Epithelial cell of esophagus (primary cell): ENCODE measurements around the gene HOXB4.

ENCODE experiments used
- DNase-seq: peaks from one replicate; pipeline ENCODE4 v3.0.0; 2010; ENCODE audit warnings: low read depth
- H3K4me3 ChIP-seq: 2 replicates; pipeline ENCODE4 v1.5.1; 2011; ENCODE audit warnings: mild to moderate bottlenecking, low read length, control low read depth
- CTCF ChIP-seq: IDR thresholded peaks from 2 replicates; pipeline ENCODE4 v1.5.1; 2011; ENCODE audit warnings: low read depth, mild to moderate bottlenecking, low read length, control low read depth, inconsistent platforms; ENCODE audit not compliant: insufficient read depth; ENCODE audit errors: missing control alignments

HOXB4 gene

GRCh38 chr17:48567646-48568354 is 10.3 kb downstream of the HOXB4 start:
- no peak overlapping the region for H3K4me3 ChIP-seq
- TF ChIP-seq CTCF, result no peak

DNA sequence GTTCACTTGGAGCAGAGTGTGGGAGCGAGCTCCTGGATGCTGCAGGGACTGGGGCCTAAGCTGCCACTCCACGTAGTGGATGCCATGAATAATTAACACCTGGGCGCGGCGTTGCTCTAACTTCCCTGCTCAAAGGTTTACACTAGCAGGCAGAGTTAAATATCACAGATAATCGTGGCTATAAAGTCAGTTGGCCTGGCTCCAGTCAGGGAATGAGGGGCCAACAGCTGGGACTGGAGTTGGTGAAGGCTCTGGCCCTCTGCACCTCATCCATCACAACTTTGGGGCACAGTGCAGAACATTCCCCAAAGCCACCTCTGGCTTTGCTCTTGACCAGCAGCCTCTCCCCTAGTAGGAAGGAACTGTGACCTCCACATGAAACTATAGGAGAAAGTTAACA is 10.9 kb downstream of the HOXB4 start:
- no peak for TF ChIP-seq CTCF
- H3K4me3 ChIP-seq, result no peak overlapping the region
- no peak for DNase-seq

More at GRCh38 chr17:48567646-48568354, 10.3 kb downstream of the HOXB4 start:
- DNase-seq, result no peak

DNA sequence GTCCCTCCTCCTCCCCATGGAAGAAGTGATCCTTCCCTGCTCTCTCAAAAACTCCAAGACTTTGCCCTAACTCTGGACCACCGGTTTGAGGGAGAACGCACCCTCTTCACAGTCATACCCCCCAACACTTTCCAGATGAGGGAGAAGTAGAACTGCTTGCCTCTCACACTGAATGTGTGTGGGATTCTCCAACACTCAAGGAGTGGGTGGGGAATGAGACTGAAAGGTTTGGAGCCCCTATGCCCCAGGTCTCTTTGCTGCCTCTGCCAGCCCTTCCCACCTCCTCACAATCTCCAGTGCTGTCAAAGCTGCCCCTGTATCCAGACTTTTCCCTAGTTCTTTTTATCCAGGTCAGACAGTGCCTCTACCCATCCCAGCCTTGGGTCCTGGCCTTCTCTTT is 11.4 kb downstream of the HOXB4 start:
- no peak for TF ChIP-seq CTCF

GRCh38 chr17:48565925-48566710 is 12.0 kb downstream of the HOXB4 start:
- H3K4me3 ChIP-seq, result no peak overlapping the region

More for the DNA sequence above, 11.4 kb downstream of the HOXB4 start:
- no peak for DNase-seq
- H3K4me3 ChIP-seq, result no peak overlapping the region

GRCh38 chr17:48565022-48565554 is 13.1 kb downstream of the HOXB4 start:
- H3K4me3 ChIP-seq, result no peak overlapping the region

More at GRCh38 chr17:48565925-48566710, 12.0 kb downstream of the HOXB4 start:
- no peak for DNase-seq
- no peak for TF ChIP-seq CTCF

More at GRCh38 chr17:48565022-48565554, 13.1 kb downstream of the HOXB4 start:
- no peak for DNase-seq
- no peak for TF ChIP-seq CTCF
